Stimulated activated CD8-positive, alpha-beta memory T cell treated with anti-CD3 and anti-CD28 coated beads, Interleukin-7, amount 100 ng/mL, for 24 hours (primary cell): ENCODE results near the gene EIF3D.

ENCODE experiments used
- DNase-seq: peaks from one replicate; pipeline ENCODE4 v3.0.0-alpha.2; 2020; ENCODE audit warnings: low read depth

The EIF3D gene

DNA sequence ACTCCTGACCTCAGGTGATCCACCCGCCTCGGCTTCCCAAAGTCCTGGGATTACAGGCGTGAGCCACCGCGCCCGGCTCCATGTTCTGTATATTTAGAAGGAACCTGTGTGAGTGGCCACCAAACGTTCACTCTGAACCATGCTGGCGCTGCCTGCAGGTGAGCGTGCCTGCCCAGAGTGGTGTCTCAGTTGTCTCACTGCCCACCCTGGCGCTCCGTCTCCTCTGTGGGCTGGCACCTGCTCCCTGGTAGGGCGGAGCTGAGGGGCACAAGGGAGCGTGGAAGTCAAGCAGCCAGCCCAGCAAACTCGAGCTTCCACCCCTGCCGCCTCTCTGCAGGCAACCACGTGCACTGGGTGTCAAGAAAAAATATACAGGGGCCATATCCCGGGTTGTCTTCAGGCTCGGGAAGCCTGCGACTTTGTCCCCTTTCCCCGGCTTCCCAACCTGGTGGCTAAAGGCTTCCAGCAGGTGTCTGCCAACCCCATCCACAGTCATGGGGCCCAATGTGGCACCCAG lies 64.2 kb downstream of the EIF3D start:
- DNase-seq = no peak

DNA sequence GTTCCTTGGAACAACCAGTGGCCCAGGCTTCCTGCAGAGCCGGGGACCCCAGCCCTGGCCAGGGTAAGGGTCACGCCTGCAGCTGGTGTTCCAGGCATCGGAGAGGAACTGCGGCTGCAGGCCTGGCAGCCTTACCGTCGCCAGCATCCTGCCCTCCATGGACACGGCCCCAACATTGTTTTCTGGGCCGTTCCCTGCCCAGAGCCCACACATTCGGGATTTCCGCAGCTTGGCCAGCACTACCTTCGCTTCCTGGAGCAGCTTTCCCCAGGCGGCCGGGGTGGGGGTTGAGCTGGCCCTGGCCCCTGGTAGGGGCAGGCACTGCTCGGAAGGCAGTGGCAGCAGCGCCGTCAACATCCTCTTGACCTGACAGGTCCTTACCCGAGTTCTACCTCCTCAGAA lies 65.2 kb downstream of the EIF3D start:
- DNase-seq = no peak

DNA sequence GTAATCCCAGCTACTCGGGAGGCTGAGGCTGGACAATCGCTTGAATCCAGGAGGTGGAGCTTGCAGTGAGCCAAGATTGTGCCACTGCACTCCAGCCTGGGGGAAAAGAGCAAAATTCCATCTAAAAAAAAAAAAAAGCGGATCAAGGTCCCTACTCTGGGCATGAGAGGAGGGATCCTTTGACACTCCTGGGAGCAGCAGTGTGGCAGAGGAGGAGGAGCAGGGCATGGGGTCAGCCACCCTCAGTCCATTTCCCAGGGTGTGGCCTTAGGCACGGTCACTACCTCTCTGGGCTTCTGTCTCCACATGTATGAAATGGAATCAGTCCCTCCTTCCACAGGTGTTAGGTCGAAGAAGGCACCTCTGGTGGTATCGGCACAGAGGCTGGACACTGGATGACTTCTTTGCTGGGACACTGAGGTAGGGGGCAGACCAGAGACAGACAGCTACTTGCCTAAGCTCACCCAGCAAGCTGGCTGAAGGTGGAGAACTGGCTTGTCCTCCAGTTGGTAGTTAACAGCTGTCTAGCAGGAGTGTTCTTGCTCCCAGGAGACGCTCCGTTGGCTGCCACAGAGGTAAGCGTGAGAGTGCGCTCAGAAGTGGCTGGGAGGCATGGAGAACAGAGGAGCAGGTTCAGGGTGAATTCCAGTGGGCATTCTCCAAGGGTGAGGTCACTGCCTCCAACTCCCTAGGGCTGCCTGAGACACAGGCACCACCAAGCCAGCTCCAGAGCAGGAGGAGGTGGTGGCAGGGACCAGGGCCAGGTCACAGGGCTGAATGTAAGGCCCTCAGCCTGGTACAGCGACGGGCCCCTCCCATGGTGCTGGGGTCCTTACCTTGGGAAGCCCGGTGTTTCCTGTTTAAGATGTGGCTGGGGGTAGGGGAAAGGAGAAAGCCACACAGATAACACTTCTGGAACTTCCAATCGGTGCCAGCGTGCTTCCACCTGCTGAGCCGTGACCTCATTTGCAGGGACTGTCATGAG lies 67.0 kb downstream of the EIF3D start:
- DNase-seq = no peak
